Activated CD8-positive, alpha-beta memory T cell treated with anti-CD3 and anti-CD28 coated beads, Interleukin-2, amount 50 U/mL, for 48 hours (primary cell): ENCODE results near the gene CAB39.
A peak's percentile ranks its signal among the peaks of the same experiment; 100 is the strongest.
"Not testable (repeated sequence)": the region's sequence is repeated elsewhere in the genome, so short reads cannot be mapped to it uniquely, and the experiment has no call there.

Source experiments
- DNase-seq: peaks from one replicate; pipeline ENCODE4 v3.0.0-alpha.2; 2020

CAB39 gene

GRCh38 chr2:230684270-230685168 is 28.1 kb upstream of the CAB39 start:
- DNase-seq, result no peak

- no peak for DNase-seq
These were observed 27.5 kb upstream of the CAB39 start for GRCh38 chr2:230685178-230685577.

- no peak for DNase-seq
These were observed 25.1 kb upstream of the CAB39 start for GRCh38 chr2:230687498-230687897.

GRCh38 chr2:230688490-230688889 is 24.2 kb upstream of the CAB39 start:
- DNase-seq, result no peak

GRCh38 chr2:230690439-230690838 is 22.2 kb upstream of the CAB39 start:
- DNase-seq, result no peak

GRCh38 chr2:230691005-230691647 is 21.5 kb upstream of the CAB39 start:
- DNase-seq, result no peak

GRCh38 chr2:230692760-230693159 is 19.9 kb upstream of the CAB39 start:
- no peak for DNase-seq

- peak; percentile 39 for DNase-seq
These were observed 19.2 kb upstream of the CAB39 start for GRCh38 chr2:230693411-230693810.

- DNase-seq, result peak; percentile 50
These were observed 18.4 kb upstream of the CAB39 start for GRCh38 chr2:230694241-230694640.

GRCh38 chr2:230695551-230695950 is 17.1 kb upstream of the CAB39 start:
- peak; percentile 32 for DNase-seq

- DNase-seq, result peak; percentile 4
These were observed 16.0 kb upstream of the CAB39 start for GRCh38 chr2:230696670-230697069.

GRCh38 chr2:230697676-230698075 is 15.0 kb upstream of the CAB39 start:
- peak; percentile 33 for DNase-seq

- peak; percentile 18 for DNase-seq
These were observed 13.9 kb upstream of the CAB39 start for GRCh38 chr2:230698753-230699152.

GRCh38 chr2:230700447-230700846 is 12.2 kb upstream of the CAB39 start:
- no peak for DNase-seq

- no peak for DNase-seq
These were observed 11.3 kb upstream of the CAB39 start for GRCh38 chr2:230701308-230701707.

GRCh38 chr2:230702457-230702856 is 10.2 kb upstream of the CAB39 start:
- not testable (repeated sequence) for DNase-seq

- DNase-seq, result no peak
These were observed 9.1 kb upstream of the CAB39 start for GRCh38 chr2:230703514-230703913.

- no peak for DNase-seq
These were observed 6.6 kb upstream of the CAB39 start for GRCh38 chr2:230706053-230706521.

- DNase-seq, result no peak
These were observed 5.7 kb upstream of the CAB39 start for GRCh38 chr2:230706966-230707365.

- DNase-seq, result no peak
These were observed 4.4 kb upstream of the CAB39 start for GRCh38 chr2:230708204-230708603.

- DNase-seq, result no peak
These were observed 1.4 kb upstream of the CAB39 start for GRCh38 chr2:230711224-230711623.

- DNase-seq, result peak; percentile 74
These were observed 891 bp downstream of the CAB39 start for GRCh38 chr2:230713331-230714135.

GRCh38 chr2:230714136-230714480 is 1.5 kb downstream of the CAB39 start:
- no peak for DNase-seq
